ENCODE results near the gene RET.

The RET gene

GRCh38 chr10:43124094-43124521 lies 47.2 kb downstream of the RET start:
- no peak for DNase-seq

GRCh38 chr10:43124574-43125273 lies 47.9 kb downstream of the RET start:
- no peak for DNase-seq

GRCh38 chr10:43125274-43125845 lies 48.5 kb downstream of the RET start:
- no peak for DNase-seq

GRCh38 chr10:43125881-43126731 lies 49.2 kb downstream of the RET start:
- no peak for DNase-seq

- DNase-seq = no peak
Measured at GRCh38 chr10:43126759-43127424, 50.0 kb downstream of the RET start.

- DNase-seq = no peak
Measured at GRCh38 chr10:43127442-43127841, 50.6 kb downstream of the RET start.

- no peak for DNase-seq
Measured at GRCh38 chr10:43128331-43128730, 51.5 kb downstream of the RET start.

DNA sequence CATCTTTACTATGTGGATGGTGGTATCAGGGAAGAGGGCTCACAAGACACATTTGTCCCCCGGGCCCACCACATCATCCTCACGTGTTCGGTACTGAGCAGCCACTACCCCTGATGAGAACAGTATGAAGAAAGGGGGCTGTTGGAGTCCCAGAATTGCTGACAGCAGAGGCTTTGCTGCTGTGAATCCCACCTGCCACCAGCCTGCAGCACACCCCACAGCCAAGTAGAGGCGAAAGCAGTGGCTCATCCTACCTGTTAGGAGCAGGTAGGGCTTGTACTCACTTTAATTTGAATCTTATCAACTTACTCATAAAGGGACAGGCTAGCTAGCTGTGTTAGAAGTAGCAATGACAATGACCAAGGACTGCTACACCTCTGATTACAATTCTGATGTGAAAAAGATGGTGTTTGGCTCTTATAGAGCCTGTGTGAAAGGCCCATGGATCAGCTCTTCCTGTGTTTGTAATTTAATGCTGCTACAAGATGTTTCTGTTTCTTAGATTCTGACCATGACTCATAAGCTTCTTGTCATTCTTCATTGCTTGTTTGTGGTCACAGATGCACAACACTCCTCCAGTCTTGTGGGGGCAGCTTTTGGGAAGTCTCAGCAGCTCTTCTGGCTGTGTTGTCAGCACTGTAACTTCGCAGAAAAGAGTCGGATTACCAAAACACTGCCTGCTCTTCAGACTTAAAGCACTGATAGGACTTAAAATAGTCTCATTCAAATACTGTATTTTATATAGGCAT lies 52.3 kb downstream of the RET start:
- DNase-seq = no peak

DNA sequence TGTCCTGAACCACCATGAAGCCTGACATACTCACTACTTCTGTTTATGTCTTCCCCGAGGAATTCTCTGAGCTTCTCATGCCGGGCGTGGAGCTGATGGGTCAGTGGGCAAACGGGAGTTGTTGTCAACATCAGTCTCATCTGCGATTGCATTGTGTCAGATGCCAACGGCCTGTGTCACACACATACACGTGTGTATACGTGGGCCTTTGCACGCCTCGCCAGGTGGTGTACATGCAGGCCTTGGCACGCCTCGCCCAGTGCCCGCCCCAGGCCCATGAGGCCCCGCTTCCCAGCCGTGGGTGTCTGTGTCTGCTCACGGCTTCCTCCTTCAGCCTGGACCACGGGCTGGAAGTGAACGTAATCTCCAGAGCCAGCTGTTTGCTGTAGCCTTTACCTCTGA lies 53.9 kb downstream of the RET start:
- no peak for DNase-seq

DNA sequence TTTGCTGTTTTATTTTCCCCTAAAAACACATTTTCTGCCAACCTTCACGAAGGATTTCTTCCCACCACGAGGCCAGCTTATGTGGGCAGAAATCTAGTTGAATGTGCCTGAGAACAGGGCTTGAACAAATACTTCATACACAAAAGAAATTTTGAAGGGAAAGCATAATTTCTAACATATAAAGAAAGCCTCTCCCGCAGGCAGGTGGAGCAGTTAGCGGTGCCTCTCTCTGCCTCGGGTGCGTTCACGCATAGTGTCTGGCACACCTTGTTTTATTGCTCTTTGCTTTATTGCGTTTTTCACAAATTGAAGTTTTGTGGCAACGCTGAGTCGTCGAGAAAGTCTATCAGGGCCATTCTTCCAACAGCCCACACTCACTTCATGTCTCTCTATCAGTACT lies 54.4 kb downstream of the RET start:
- DNase-seq = no peak

DNA sequence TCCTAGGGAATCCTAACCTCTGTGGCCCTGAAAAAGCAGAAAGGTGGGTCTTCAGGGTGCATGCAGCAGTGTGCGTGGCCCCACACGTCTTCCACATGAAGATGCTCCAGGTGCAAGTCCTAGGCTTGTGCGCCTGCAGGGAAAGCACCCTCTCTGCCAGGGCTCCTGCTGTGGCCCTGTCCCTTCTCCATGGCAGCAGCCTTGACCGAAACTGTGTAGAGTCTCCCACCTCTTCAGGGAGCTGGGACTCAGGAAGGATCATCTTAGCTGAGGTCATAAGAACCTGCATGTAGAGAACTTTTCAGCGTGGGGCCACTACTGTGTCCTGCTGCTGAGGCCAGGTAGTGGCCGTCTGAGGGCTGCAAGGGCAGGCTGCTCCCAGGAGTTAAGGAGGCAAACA lies 55.0 kb downstream of the RET start:
- no peak for DNase-seq

DNA sequence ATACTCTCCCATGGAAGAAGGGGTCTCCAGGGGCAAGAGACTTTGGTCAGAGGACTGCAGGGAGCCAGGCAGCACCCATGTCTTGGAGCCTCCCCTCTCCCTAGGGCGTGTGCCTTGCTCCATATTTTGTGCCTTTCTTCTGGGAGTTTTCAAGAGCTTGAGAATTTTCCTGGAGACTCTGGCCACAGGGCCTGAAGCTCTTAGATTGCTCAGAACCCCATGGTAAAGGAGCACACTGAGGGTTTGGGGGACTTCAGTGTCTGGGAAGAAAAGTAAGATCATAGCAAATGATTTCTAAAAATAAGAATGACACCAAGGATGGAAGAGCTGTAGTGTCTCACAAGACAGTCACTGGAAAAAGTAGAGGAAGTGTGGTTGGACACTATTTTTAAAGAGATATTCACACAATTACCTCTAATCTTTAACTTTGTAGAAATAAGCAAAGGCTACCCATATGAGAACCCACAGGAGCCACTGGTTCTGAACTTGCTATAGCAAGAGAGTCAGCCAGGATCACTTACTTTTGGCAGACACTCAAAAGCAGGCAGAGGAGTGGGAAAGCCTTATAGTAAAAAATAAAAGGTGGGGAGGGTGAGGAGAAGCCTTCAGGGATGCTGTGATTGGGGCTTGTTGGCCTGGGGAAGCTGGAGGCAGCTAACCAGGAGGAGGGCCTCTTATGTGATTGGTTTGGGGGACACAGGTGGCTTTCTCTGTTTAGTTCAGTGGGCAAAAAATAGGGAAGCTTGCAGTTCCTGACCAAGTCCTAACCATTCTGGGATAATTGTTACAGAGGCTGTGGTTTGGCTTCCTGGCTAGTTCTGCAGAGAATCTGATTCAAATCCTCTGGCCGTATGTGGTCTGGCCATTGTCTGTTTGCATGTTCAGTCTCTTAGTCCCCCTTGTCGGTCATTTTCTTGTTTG lies 56.3 kb downstream of the RET start:
- no peak for DNase-seq

DNA sequence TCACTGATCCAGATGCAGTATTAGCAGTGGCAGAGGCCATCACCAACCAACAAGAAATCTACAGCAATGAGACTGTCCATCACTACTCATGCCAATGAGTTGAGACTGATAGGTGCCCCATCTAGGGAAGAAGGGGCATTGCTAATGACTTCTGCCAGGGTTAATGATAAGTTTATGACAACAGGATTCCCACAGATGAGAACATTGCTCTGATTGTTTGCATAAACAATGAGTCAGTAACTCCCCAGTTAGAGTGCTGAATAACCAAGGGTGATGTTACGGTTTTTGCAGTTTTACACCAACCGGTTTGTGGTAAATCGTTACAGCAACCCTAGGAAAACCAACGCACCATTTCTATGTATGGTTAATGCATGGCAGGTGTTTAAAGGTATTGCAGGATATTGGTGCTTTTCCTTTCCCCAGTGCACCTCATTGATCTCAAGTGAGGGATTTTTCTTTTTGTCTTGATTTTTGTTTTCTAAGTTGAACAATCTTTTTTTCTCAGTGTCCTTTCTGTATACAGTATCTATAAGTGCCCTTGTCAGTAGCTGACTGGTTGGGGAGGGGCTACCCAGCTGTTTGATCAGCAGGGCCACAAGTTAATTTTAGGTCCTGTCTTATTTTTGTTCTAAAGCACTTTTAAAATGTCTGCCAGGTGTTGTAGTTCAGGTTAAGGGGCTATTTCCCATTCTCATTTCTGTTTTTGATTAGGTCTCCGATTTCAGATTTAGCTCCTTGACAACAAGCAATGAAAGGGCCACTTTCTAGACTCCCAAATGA lies 57.4 kb downstream of the RET start:
- DNase-seq = no peak

DNA sequence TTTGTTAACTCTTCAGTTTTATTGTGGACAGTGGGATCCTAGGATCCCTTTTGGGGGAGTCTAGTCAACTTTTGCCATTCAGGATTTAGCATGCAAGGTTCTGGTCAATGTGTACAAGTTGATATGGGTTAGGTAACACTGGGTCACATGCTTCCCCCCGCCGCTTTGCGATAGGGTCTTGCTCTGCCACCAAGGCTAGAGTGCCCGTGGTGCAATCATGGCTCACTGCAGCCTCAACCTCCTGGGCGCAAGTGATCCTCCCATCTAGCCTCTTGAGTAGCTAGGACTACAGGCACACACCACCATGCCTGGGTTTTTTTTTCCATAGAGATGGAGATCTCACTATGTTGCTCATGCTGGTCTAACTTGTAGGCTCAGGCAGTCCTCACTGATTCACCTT lies 58.2 kb downstream of the RET start:
- DNase-seq = no peak

GRCh38 chr10:43135656-43136055 lies 58.8 kb downstream of the RET start:
- DNase-seq = peak; percentile 10

DNA sequence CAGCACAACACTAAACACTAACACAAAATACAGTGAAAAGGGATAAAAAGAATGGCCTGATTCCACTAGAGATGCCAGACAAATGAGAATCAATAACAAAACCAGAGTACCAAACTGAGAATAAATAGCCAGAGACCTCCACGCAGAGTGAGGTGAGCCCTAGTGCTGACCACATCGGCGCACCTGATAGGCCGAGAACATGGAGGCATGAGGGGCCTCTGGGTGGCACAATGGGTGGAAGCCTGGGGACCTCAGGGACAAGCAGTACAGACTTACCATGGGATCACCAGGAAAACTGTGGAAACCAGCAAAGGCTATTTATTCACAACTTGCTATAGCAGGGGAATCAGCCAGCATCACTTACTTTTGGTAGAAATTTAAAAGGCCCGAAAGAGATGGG lies 59.6 kb downstream of the RET start:
- no peak for DNase-seq

GRCh38 chr10:43136995-43137716 lies 60.3 kb downstream of the RET start:
- no peak for DNase-seq

GRCh38 chr10:43137717-43138020 lies 60.8 kb downstream of the RET start:
- DNase-seq = peak; percentile 70

- DNase-seq = peak; percentile 79
Measured at GRCh38 chr10:43138021-43138756, 61.3 kb downstream of the RET start, which contains the start of gene CSGALNACT2. Gene CSGALNACT2, plus strand, starts transcription at chr10:43138445. Its CDS starts 16,705 bp downstream, at chr10:43155150.
